WTC11 (cell line): Measurements from ENCODE around the gene PCBP3. TPM values are rescaled to one million over a fixed set of nuclear protein-coding genes. Genes with fewer than 3 reads are reported as not detected.

Source experiments
- ATAC-seq: fragments of 200-7000 bp; cut with Tn5 transposase; 2 replicates; pipeline ENCODE4 v1.10.0; 2021; ENCODE audit warnings: mild to moderate bottlenecking, moderate library complexity
- CTCF ChIA-PET: fragments of 300-600 bp; sonication (Branson Sonifier 250); formaldehyde crosslinking; loops from one replicate; lab custom pipeline; 2021; ENCODE audit warnings: antibody characterized with exemption; lab: Charles Lee
- POLR2A ChIA-PET: fragments of 350-600 bp; sonication (Branson Sonifier 250); formaldehyde crosslinking; loops from one replicate; lab custom pipeline; 2021; ENCODE audit warnings: antibody characterized with exemption; lab: Charles Lee
- DNase-seq: peaks from one replicate; pipeline ENCODE4 v3.0.0; 2021; ENCODE audit warnings: low spot score
- H3K27ac Mint-ChIP-seq: 2 replicates; pipeline ENCODE4 v1.8.0; 2021; ENCODE audit warnings: mixed read lengths
- H3K27me3 Mint-ChIP-seq: 2 replicates; pipeline ENCODE4 v1.8.0; 2021; ENCODE audit warnings: low read depth, mild to moderate bottlenecking, moderate library complexity, mixed read lengths
- H3K36me3 Mint-ChIP-seq: 2 replicates; pipeline ENCODE4 v1.8.0; 2021; ENCODE audit warnings: mixed read lengths
- H3K4me1 Mint-ChIP-seq: 2 replicates; pipeline ENCODE4 v1.8.0; 2022; ENCODE audit warnings: mixed read lengths
- H3K4me3 Mint-ChIP-seq: 2 replicates; pipeline ENCODE4 v1.8.0; 2021; ENCODE audit warnings: mild to moderate bottlenecking, moderate library complexity, mixed read lengths
- H3K9me3 Mint-ChIP-seq: 2 replicates; pipeline ENCODE4 v1.8.0; 2021; ENCODE audit warnings: mixed read lengths
- ARID4B ChIP-seq: sonication (generic); formaldehyde crosslinking; IDR thresholded peaks from 2 replicates; pipeline ENCODE4 v1.8.0; 2023; ENCODE audit warnings: missing genetic modification reagents, mild to moderate bottlenecking, borderline replicate concordance
- EMX1 ChIP-seq: fragments of 250-450 bp; sonication (Bioruptor Pico); IDR thresholded peaks from 2 replicates; pipeline ENCODE4 v1.8.0; 2021; ENCODE audit warnings: mild to moderate bottlenecking
- FOXJ3 ChIP-seq: sonication (generic); formaldehyde crosslinking; IDR thresholded peaks from 2 replicates; pipeline ENCODE4 v1.9.0; 2021; ENCODE audit warnings: missing genetic modification reagents, mild to moderate bottlenecking, borderline replicate concordance
- PRRX2 ChIP-seq: fragments of 250-450 bp; sonication (Bioruptor Pico); IDR thresholded peaks from 2 replicates; pipeline ENCODE4 v1.8.0; 2021; ENCODE audit warnings: mild to moderate bottlenecking
- SMAD4 ChIP-seq: sonication (generic); formaldehyde crosslinking; IDR thresholded peaks from 2 replicates; pipeline ENCODE4 v1.8.0; 2022; ENCODE audit warnings: mild to moderate bottlenecking, missing genetic modification reagents
- TEAD1 ChIP-seq: sonication (generic); formaldehyde crosslinking; IDR thresholded peaks from 2 replicates; pipeline ENCODE4 v1.8.0; 2022; ENCODE audit warnings: mild to moderate bottlenecking, missing genetic modification reagents
- ZBTB21 ChIP-seq: sonication (generic); formaldehyde crosslinking; IDR thresholded peaks from 2 replicates; pipeline ENCODE4 v1.8.1; 2023; ENCODE audit warnings: mild to moderate bottlenecking, missing genetic modification reagents, borderline replicate concordance
- ZNF138 ChIP-seq: sonication (generic); formaldehyde crosslinking; conservative IDR thresholded peaks from 2 replicates; pipeline ENCODE4 v1.8.1; 2022; ENCODE audit warnings: mild to moderate bottlenecking, moderate library complexity, missing genetic modification reagents
- ZNF219 ChIP-seq: sonication (generic); formaldehyde crosslinking; IDR thresholded peaks from 2 replicates; pipeline ENCODE4 v1.8.0; 2023; ENCODE audit warnings: missing genetic modification reagents, mild to moderate bottlenecking, borderline replicate concordance
- ZNF423 ChIP-seq: fragments of 250-450 bp; sonication (Bioruptor Pico); IDR thresholded peaks from 2 replicates; pipeline ENCODE4 v2.1.2; 2022; ENCODE audit warnings: mild to moderate bottlenecking, moderate library complexity
- ZNF512 ChIP-seq: sonication (generic); formaldehyde crosslinking; IDR thresholded peaks from 2 replicates; pipeline ENCODE4 v1.8.1; 2022; ENCODE audit warnings: missing genetic modification reagents, borderline replicate concordance
- total RNA-seq: library from RNA; stranded (reverse); gene quantifications from 3 replicates; pipeline ENCODE4 v1.2.3, GENCODE V29; 2021
- TF ChIP-seq, protein P1 (sequence below): sonication (generic); formaldehyde crosslinking; IDR thresholded peaks from 2 replicates; pipeline ENCODE4 v1.8.0; 2022; ENCODE audit warnings: mild to moderate bottlenecking, missing genetic modification reagents
- TF ChIP-seq, protein P2 (sequence below): sonication (generic); formaldehyde crosslinking; IDR thresholded peaks from 2 replicates; pipeline ENCODE4 v1.8.0; 2022; ENCODE audit warnings: missing genetic modification reagents
- TF ChIP-seq, protein P3 (sequence below): sonication (generic); formaldehyde crosslinking; IDR thresholded peaks from 2 replicates; pipeline ENCODE4 v1.8.0; 2023; ENCODE audit warnings: mild to moderate bottlenecking, missing genetic modification reagents

Gene PCBP3
- total RNA-seq, 1 experiment from 2014 or later, result 8.5 TPM

DNA sequence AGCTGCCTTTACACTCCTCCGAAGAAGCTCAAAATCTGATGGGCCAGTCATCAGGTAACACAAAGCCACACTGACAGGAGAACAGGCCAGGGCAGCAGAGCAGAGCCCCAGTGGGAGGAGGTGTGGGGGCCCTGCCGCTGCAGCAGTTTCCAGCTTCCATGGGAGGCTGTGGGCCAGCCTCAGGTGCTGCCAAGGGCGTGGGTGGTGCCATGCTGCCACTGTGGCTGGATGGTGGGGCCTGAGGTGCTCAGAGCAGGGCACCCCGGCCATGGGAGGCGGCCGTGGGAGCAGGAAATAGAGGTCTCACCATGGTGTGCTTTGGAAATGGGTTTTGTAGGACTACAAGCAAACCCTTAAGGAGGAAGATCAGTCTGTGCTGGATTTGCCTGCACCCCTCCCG lies 287.3 kb downstream of the PCBP3 start:
- CTCF ChIA-PET, result no interaction called here
- Mint-ChIP-seq H3K4me3 (no peak overlapping the region), H3K4me1 (no peaks in the 10 kb centered on the region), H3K27me3 (peaks cover 51% of the 10 kb centered on the region), H3K9me3 (peaks cover 45% of the 10 kb centered on the region), H3K27ac (no peak overlapping the region), H3K36me3 (peaks cover 35% of the 10 kb centered on the region)
- ATAC-seq (no peak), DNase-seq (no peak)
- TF ChIP-seq ARID4B (CRISPR knock-in tag) (no peak), SMAD4 (CRISPR knock-in tag) (no peak), FOXJ3 (CRISPR knock-in tag) (no peak), ZNF219 (CRISPR knock-in tag) (no peak), PRRX2 (CRISPR knock-in tag) (no peak), EMX1 (CRISPR knock-in tag) (no peak), ZNF512 (CRISPR knock-in tag) (no peak), ZBTB21 (CRISPR knock-in tag) (no peak), ZNF138 (no peak), TEAD1 (CRISPR knock-in tag) (no peak), ZNF423 (no peak)
- TF ChIP-seq, protein P1, sequence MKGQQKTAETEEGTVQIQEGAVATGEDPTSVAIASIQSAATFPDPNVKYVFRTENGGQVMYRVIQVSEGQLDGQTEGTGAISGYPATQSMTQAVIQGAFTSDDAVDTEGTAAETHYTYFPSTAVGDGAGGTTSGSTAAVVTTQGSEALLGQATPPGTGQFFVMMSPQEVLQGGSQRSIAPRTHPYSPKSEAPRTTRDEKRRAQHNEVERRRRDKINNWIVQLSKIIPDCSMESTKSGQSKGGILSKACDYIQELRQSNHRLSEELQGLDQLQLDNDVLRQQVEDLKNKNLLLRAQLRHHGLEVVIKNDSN (CRISPR knock-in tag), result no peak
- TF ChIP-seq, protein P2, sequence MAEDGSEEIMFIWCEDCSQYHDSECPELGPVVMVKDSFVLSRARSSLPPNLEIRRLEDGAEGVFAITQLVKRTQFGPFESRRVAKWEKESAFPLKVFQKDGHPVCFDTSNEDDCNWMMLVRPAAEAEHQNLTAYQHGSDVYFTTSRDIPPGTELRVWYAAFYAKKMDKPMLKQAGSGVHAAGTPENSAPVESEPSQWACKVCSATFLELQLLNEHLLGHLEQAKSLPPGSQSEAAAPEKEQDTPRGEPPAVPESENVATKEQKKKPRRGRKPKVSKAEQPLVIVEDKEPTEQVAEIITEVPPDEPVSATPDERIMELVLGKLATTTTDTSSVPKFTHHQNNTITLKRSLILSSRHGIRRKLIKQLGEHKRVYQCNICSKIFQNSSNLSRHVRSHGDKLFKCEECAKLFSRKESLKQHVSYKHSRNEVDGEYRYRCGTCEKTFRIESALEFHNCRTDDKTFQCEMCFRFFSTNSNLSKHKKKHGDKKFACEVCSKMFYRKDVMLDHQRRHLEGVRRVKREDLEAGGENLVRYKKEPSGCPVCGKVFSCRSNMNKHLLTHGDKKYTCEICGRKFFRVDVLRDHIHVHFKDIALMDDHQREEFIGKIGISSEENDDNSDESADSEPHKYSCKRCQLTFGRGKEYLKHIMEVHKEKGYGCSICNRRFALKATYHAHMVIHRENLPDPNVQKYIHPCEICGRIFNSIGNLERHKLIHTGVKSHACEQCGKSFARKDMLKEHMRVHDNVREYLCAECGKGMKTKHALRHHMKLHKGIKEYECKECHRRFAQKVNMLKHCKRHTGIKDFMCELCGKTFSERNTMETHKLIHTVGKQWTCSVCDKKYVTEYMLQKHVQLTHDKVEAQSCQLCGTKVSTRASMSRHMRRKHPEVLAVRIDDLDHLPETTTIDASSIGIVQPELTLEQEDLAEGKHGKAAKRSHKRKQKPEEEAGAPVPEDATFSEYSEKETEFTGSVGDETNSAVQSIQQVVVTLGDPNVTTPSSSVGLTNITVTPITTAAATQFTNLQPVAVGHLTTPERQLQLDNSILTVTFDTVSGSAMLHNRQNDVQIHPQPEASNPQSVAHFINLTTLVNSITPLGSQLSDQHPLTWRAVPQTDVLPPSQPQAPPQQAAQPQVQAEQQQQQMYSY, result no peak
- TF ChIP-seq, protein P3, sequence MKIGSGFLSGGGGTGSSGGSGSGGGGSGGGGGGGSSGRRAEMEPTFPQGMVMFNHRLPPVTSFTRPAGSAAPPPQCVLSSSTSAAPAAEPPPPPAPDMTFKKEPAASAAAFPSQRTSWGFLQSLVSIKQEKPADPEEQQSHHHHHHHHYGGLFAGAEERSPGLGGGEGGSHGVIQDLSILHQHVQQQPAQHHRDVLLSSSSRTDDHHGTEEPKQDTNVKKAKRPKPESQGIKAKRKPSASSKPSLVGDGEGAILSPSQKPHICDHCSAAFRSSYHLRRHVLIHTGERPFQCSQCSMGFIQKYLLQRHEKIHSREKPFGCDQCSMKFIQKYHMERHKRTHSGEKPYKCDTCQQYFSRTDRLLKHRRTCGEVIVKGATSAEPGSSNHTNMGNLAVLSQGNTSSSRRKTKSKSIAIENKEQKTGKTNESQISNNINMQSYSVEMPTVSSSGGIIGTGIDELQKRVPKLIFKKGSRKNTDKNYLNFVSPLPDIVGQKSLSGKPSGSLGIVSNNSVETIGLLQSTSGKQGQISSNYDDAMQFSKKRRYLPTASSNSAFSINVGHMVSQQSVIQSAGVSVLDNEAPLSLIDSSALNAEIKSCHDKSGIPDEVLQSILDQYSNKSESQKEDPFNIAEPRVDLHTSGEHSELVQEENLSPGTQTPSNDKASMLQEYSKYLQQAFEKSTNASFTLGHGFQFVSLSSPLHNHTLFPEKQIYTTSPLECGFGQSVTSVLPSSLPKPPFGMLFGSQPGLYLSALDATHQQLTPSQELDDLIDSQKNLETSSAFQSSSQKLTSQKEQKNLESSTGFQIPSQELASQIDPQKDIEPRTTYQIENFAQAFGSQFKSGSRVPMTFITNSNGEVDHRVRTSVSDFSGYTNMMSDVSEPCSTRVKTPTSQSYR (CRISPR knock-in tag), result no peak
- POLR2A ChIA-PET, result interaction anchor here (1.0 kb wide), 1 partner anchor 102 kb away, joined by 3 read pairs; no protein-coding TSS in a partner anchor
